Neural cell (in vitro differentiated cells): ENCODE results near the gene CRB2. TPM values are rescaled to one million over a fixed set of nuclear protein-coding genes. Genes with fewer than 3 reads are reported as not detected.

Experiments
- H2AFZ ChIP-seq: fragments of 200-600, 300-800 bp; sonication (generic), shearing (Covaris generic); 2 replicates; pipeline ENCODE4 v1.6.0; 2014; ENCODE audit warnings: low read depth, mild to moderate bottlenecking, antibody characterized with exemption, low read length, moderate library complexity
- H3F3A ChIP-seq: fragments of 200-600 bp; shearing (Covaris generic); 2 replicates; pipeline ENCODE4 v1.6.1; 2016; ENCODE audit warnings: mild to moderate bottlenecking, moderate library complexity, mixed read lengths, antibody characterized with exemption, low read length; ENCODE audit not compliant: insufficient read depth, poor library complexity, severe bottlenecking
- H3K27ac ChIP-seq: fragments of 200-600, 300-800 bp; sonication (generic), shearing (Covaris generic); 2 replicates; pipeline ENCODE4 v1.5.1; 2014; ENCODE audit warnings: mild to moderate bottlenecking, low read length, moderate library complexity
- H3K27me3 ChIP-seq: fragments of 300-800, 200-600 bp; sonication (generic), shearing (Covaris generic); 2 replicates; pipeline ENCODE4 v1.6.0; 2014; ENCODE audit warnings: mild to moderate bottlenecking, low read depth, low read length, moderate library complexity; ENCODE audit not compliant: insufficient read depth
- H3K36me3 ChIP-seq: fragments of 300-800, 200-600 bp; sonication (generic), shearing (Covaris generic); 2 replicates; pipeline ENCODE4 v1.5.1; 2014; ENCODE audit warnings: mild to moderate bottlenecking, antibody characterized with exemption, low read length, moderate library complexity; ENCODE audit not compliant: insufficient read depth
- H3K4me2 ChIP-seq: fragments of 300-800, 200-600 bp; sonication (generic), shearing (Covaris generic); 2 replicates; pipeline ENCODE4 v1.6.0; 2014; ENCODE audit warnings: mild to moderate bottlenecking, low read length
- H3K4me3 ChIP-seq: fragments of 300-800, 200-600 bp; sonication (generic), shearing (Covaris generic); 2 replicates; pipeline ENCODE4 v1.5.1; 2014; ENCODE audit warnings: mild to moderate bottlenecking, low read length, moderate library complexity
- H3K79me2 ChIP-seq: fragments of 200-600 bp; shearing (Covaris generic); replicated peaks from 2 replicates; pipeline ENCODE4 v1.6.0; 2014; ENCODE audit warnings: mild to moderate bottlenecking, low read length, moderate library complexity; ENCODE audit not compliant: insufficient read depth
- H3K9ac ChIP-seq: fragments of 300-800, 200-600 bp; sonication (generic), shearing (Covaris generic); 2 replicates; pipeline ENCODE4 v1.6.1; 2016; ENCODE audit warnings: mild to moderate bottlenecking, low read length, mixed read lengths
- H3K9me2 ChIP-seq: fragments of 200-600 bp; shearing (Covaris generic); 2 replicates; pipeline ENCODE4 v1.6.1; 2016; ENCODE audit warnings: mild to moderate bottlenecking, low read length, mixed read lengths; ENCODE audit not compliant: insufficient read depth
- H3K9me3 ChIP-seq: fragments of 200-600, 300-800 bp; sonication (generic), shearing (Covaris generic); 2 replicates; pipeline ENCODE4 v1.6.1; 2016; ENCODE audit warnings: mild to moderate bottlenecking, mixed run types, low read length, moderate library complexity, mixed read lengths
- H4K20me1 ChIP-seq: fragments of 200-600 bp; shearing (Covaris generic); 2 replicates; pipeline ENCODE4 v1.6.1; 2016; ENCODE audit warnings: mild to moderate bottlenecking, mixed run types; ENCODE audit not compliant: insufficient read depth
- EP300 ChIP-seq: fragments of 450-650 bp; conservative IDR thresholded peaks from 2 replicates; pipeline ENCODE4 v1.6.1; 2014; ENCODE audit warnings: antibody characterized with exemption, mild to moderate bottlenecking, moderate library complexity; ENCODE audit not compliant: poor library complexity, severe bottlenecking
- EZH2 ChIP-seq: fragments of 200-600, 300-800 bp; shearing (Covaris generic), sonication (generic); IDR thresholded peaks from 2 replicates; pipeline ENCODE4 v1.6.1; 2014; ENCODE audit warnings: antibody characterized with exemption, low read length, borderline replicate concordance, mild to moderate bottlenecking; ENCODE audit not compliant: insufficient read depth, poor library complexity, severe bottlenecking
- MXI1 ChIP-seq: fragments of 450-650 bp; conservative IDR thresholded peaks from 2 replicates; pipeline ENCODE4 v1.6.1; 2014; ENCODE audit warnings: antibody characterized with exemption, mild to moderate bottlenecking; ENCODE audit not compliant: poor library complexity, severe bottlenecking
- POLR2AphosphoS5 ChIP-seq: IDR thresholded peaks from 2 replicates; pipeline ENCODE4 v1.6.1; 2012
- RAD21 ChIP-seq: fragments of 450-650 bp; conservative IDR thresholded peaks from 2 replicates; pipeline ENCODE4 v1.6.1; 2014; ENCODE audit warnings: antibody characterized with exemption, mild to moderate bottlenecking, moderate library complexity
- SMC3 ChIP-seq: fragments of 450-650 bp; conservative IDR thresholded peaks from 2 replicates; pipeline ENCODE4 v1.6.1; 2014; ENCODE audit warnings: antibody characterized with exemption, mild to moderate bottlenecking, moderate library complexity; ENCODE audit not compliant: poor library complexity
- TAF1 ChIP-seq: IDR thresholded peaks from 2 replicates; pipeline ENCODE4 v1.6.1; 2012; ENCODE audit warnings: low read depth
- polyA plus RNA-seq: library from polyadenylated mRNA; depleted of rRNA; stranded (reverse); fragments of >200 nt; gene quantifications from 2 replicates; pipeline ENCODE4 v1.2.3, GENCODE V29; 2014
- TF ChIP-seq, protein P1 (sequence below): IDR thresholded peaks from 2 replicates; pipeline ENCODE4 v1.6.1; 2012; ENCODE audit warnings: borderline replicate concordance
- TF ChIP-seq, protein P2 (sequence below): fragments of 450-650 bp; IDR thresholded peaks from 2 replicates; pipeline ENCODE4 v1.5.1; 2014; ENCODE audit warnings: antibody characterized with exemption, mild to moderate bottlenecking, moderate library complexity; ENCODE audit not compliant: poor library complexity, severe bottlenecking

The CRB2 gene
- polyA plus RNA-seq, 1 donor from 2014 or later: 0.32 TPM

DNA sequence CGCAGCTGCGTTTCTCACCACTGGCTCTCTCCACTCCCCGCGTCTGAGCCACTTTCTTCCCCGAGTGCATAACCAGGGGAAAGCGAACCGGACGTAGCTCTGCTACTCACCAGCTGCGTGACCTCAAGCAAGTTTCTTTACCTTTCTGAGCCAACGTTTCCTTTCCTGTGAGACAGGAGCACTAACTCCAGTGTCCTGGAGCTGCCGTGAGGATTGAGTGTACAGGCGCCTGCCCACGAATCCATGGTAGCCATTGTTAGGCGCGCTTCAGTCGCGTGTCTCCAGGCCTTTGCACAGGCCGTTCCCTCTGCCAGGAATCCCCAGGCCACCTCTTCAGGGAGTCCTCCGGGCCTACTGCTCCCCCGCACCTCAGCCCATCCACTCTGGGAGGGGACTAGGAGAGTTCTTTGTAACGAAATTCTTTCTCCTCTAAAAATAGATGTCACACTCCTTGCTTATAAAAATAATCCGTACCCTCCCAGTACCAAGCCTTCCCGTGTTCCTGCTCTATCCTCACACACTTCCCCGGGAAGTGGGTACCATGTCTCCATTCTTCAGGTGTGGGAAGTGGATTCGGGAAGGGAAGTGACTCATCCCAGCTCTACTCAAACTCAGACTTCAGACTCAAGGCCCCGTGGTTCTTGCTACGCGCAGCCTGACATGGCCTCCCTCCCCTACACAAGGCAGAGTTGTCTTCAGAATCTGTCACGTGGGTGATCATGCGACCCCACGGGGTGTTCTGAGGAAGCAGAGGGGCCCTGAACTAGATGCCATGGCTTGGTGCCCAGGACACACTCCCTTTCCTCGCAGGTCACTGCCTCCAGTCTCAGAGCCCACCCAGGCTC is 16.1 kb upstream of the CRB2 start:
- Histone ChIP-seq H3K79me2 (no peaks in the 10 kb centered on the region), H2AFZ (no peak overlapping the region), H3K9ac (no peak overlapping the region), H4K20me1 (no peaks in the 10 kb centered on the region), H3K9me2 (no peaks in the 10 kb centered on the region), H3K4me3 (no peak overlapping the region), H3K27ac (no peak overlapping the region), H3K36me3 (no peaks in the 10 kb centered on the region), H3F3A (no peaks in the 10 kb centered on the region), H3K27me3 (no peaks in the 10 kb centered on the region), H3K4me2 (no peak overlapping the region), H3K9me3 (no peaks in the 10 kb centered on the region)
- TF ChIP-seq EZH2 (no peak), POLR2AphosphoS5 (no peak), TAF1 (no peak), EP300 (no peak), RAD21 (no peak), SMC3 (no peak), MXI1 (no peak)
- TF ChIP-seq, protein P1, sequence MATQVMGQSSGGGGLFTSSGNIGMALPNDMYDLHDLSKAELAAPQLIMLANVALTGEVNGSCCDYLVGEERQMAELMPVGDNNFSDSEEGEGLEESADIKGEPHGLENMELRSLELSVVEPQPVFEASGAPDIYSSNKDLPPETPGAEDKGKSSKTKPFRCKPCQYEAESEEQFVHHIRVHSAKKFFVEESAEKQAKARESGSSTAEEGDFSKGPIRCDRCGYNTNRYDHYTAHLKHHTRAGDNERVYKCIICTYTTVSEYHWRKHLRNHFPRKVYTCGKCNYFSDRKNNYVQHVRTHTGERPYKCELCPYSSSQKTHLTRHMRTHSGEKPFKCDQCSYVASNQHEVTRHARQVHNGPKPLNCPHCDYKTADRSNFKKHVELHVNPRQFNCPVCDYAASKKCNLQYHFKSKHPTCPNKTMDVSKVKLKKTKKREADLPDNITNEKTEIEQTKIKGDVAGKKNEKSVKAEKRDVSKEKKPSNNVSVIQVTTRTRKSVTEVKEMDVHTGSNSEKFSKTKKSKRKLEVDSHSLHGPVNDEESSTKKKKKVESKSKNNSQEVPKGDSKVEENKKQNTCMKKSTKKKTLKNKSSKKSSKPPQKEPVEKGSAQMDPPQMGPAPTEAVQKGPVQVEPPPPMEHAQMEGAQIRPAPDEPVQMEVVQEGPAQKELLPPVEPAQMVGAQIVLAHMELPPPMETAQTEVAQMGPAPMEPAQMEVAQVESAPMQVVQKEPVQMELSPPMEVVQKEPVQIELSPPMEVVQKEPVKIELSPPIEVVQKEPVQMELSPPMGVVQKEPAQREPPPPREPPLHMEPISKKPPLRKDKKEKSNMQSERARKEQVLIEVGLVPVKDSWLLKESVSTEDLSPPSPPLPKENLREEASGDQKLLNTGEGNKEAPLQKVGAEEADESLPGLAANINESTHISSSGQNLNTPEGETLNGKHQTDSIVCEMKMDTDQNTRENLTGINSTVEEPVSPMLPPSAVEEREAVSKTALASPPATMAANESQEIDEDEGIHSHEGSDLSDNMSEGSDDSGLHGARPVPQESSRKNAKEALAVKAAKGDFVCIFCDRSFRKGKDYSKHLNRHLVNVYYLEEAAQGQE: no peak
- TF ChIP-seq, protein P2, sequence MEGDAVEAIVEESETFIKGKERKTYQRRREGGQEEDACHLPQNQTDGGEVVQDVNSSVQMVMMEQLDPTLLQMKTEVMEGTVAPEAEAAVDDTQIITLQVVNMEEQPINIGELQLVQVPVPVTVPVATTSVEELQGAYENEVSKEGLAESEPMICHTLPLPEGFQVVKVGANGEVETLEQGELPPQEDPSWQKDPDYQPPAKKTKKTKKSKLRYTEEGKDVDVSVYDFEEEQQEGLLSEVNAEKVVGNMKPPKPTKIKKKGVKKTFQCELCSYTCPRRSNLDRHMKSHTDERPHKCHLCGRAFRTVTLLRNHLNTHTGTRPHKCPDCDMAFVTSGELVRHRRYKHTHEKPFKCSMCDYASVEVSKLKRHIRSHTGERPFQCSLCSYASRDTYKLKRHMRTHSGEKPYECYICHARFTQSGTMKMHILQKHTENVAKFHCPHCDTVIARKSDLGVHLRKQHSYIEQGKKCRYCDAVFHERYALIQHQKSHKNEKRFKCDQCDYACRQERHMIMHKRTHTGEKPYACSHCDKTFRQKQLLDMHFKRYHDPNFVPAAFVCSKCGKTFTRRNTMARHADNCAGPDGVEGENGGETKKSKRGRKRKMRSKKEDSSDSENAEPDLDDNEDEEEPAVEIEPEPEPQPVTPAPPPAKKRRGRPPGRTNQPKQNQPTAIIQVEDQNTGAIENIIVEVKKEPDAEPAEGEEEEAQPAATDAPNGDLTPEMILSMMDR: no peak

DNA sequence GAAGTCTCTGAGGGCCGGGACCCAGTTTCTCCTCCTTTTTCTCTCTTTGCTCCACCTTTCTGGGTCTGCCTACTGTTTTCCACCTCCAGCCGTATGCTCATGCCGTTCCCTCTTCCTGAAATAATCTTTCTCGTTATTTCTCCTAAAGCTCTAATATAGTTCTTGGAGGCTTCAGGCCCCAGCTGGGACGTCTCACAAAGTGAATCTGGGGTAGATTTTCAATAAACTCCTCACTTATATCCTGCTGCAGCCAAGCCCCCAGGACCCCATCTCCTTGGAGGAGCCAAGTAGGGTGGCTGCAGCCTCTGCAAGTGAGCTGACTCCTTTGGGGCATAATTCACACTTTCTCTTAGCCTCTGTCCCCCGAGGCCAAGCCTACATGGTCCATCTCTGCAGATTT is 14.2 kb upstream of the CRB2 start:
- no peak overlapping the region for H3K4me3 ChIP-seq
- no peak overlapping the region for H3K9ac ChIP-seq
- no peak for TF ChIP-seq RAD21
- TF ChIP-seq, protein P1: no peak
- TF ChIP-seq, protein P2: no peak
- TF ChIP-seq MXI1: no peak
- TF ChIP-seq POLR2AphosphoS5: no peak
- no peak for TF ChIP-seq EP300
- TF ChIP-seq EZH2: no peak
- no peak for TF ChIP-seq SMC3
- TF ChIP-seq TAF1: no peak
- H2AFZ ChIP-seq: no peak overlapping the region
- no peaks in the 10 kb centered on the region for H3K79me2 ChIP-seq
- H4K20me1 ChIP-seq: no peaks in the 10 kb centered on the region
- H3K9me2 ChIP-seq: no peaks in the 10 kb centered on the region
- no peaks in the 10 kb centered on the region for H3K36me3 ChIP-seq
- H3K27me3 ChIP-seq: no peaks in the 10 kb centered on the region
- H3K27ac ChIP-seq: no peak overlapping the region
- H3K4me2 ChIP-seq: no peak overlapping the region
- no peaks in the 10 kb centered on the region for H3F3A ChIP-seq
- H3K9me3 ChIP-seq: no peaks in the 10 kb centered on the region
